Stimulated activated effector memory CD8-positive, alpha-beta T cell treated with anti-CD3 and anti-CD28 coated beads, Interleukin-12 subunit alpha, Interleukin-12 subunit beta, amount 100 ng/mL, for 72 hours (primary cell): ENCODE results near the gene MOV10L1.

Source experiments
- ATAC-seq: fragments of 150-1000 bp; cut with Tn5 transposase; 2 replicates; pipeline ENCODE4 v1.10.0; 2021
- DNase-seq, 2 donors: peaks; one replicate each; pipeline ENCODE4 v3.0.0; 2021 to 2022; ENCODE audit warnings: low spot score in 2 of 2
- H3K27ac Mint-ChIP-seq: one replicate; pipeline ENCODE4 v1.8.0; 2022; ENCODE audit warnings: mild to moderate bottlenecking, mixed read lengths
- H3K36me3 Mint-ChIP-seq: one replicate; pipeline ENCODE4 v1.8.0; 2022; ENCODE audit warnings: mild to moderate bottlenecking, mixed read lengths
- H3K4me1 Mint-ChIP-seq: one replicate; pipeline ENCODE4 v1.8.0; 2022; ENCODE audit warnings: mixed read lengths
- H3K4me3 Mint-ChIP-seq: one replicate; pipeline ENCODE4 v1.8.0; 2022; ENCODE audit warnings: mild to moderate bottlenecking, mixed read lengths
- H3K9me3 Mint-ChIP-seq: one replicate; pipeline ENCODE4 v1.8.0; 2022; ENCODE audit warnings: mixed read lengths

The MOV10L1 gene

DNA sequence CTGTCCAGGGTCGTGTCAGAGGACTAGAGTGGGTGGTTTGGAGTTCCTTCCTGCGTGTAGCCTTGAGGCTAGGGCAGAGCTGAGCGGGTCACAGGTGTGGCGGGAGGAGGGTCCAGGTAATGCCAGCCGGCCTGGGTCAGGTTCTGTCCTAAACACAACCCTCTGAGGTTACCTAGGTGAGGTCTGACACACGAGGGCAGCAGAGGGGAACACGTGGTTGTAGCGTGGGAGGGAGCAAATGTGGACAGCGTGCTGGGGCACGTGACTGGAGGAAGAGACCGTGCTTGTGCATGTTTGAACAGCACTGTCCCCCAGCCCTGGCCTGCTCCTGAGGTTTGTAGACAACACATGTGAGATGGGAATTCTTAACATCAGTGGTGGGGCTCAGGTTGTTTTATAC is 13.1 kb downstream of the MOV10L1 start:
- H3K9me3 Mint-ChIP-seq, result no peaks in the 10 kb centered on the region
- H3K27ac Mint-ChIP-seq, result no peak overlapping the region
- H3K4me1 Mint-ChIP-seq, result no peaks in the 10 kb centered on the region
- no peak overlapping the region for H3K4me3 Mint-ChIP-seq
- no peaks in the 10 kb centered on the region for H3K36me3 Mint-ChIP-seq
- no peak for ATAC-seq
- DNase-seq, result no peak

- Mint-ChIP-seq H3K9me3 (no peaks in the 10 kb centered on the region), H3K27ac (no peak overlapping the region), H3K4me3 (no peak overlapping the region), H3K36me3 (no peaks in the 10 kb centered on the region), H3K4me1 (no peaks in the 10 kb centered on the region)
- DNase-seq (no peak), ATAC-seq (no peak)
Measured at GRCh38 chr22:50104141-50104544, 14.3 kb downstream of the MOV10L1 start.

DNA sequence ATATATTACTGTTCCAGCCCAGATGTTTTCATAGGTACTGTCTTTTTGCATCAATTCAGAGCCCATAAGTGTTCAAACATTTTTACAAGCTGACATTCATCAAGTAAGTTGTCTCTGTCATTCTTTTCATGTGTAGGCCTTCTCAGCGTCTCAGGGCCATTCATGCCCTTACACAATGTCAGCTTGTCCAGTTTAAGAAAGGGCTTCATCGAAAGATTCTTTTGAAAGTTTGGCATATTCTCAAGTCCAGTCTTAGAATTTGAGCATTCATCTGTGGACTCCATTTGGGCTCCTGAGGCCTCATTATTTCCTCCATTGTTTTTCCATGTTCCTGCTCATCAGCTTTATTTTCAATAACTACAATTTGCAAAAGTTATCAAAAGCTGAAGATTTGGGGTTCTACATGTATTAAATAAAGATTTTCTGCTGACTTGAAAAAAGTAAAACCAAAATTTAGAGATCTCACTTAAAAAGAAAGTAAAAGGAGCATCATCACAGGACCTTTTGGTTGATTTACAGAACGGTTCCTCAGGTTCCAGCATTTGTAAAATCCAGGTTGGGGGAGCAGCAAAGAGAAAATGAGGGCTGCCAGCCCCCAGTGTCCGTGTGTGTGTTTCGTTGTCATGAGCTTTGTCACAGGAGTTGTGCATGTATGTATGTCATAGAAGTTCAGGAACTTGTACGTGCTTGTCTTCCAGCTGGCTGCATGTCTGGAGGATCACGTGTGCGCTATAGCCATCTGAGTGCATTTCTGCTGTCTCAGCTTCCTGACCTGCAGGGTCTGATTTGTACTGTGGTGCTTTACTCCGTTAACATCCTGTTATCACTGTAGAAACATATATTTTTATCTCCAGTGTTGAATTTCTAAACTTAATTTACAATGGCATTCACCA is 15.6 kb downstream of the MOV10L1 start:
- no peaks in the 10 kb centered on the region for H3K36me3 Mint-ChIP-seq
- no peak overlapping the region for H3K27ac Mint-ChIP-seq
- H3K9me3 Mint-ChIP-seq, result no peaks in the 10 kb centered on the region
- DNase-seq (no peak), ATAC-seq (peak; percentile 68)
- no peaks in the 10 kb centered on the region for H3K4me1 Mint-ChIP-seq
- H3K4me3 Mint-ChIP-seq, result peak overlapping the region; percentile 13

DNA sequence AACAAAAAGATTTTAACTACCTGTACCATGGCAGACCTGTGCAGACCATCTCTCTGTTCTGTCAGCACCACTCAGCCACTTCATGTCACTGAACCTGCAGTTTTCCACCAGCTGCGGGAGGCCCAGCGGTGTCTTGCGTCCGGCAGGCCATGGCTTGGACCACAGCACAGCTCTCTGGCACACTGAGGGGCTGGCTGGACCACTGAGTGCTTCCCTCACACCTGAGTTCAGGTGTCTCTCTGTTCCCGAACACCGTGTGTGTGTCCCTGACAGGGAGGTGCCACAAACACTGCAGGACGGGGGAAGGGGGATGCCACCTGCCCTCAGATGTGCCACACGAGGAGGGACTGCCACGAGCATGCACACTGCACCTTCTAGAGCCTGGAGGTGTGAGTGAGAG is 17.7 kb downstream of the MOV10L1 start:
- Mint-ChIP-seq H3K4me1 (peaks cover 2% of the 10 kb centered on the region), H3K36me3 (no peaks in the 10 kb centered on the region), H3K27ac (no peak overlapping the region), H3K4me3 (no peak overlapping the region), H3K9me3 (no peaks in the 10 kb centered on the region)
- DNase-seq, result no peak
- ATAC-seq, result no peak

GRCh38 chr22:50111056-50111455 is 21.2 kb downstream of the MOV10L1 start:
- no peak overlapping the region for H3K27ac Mint-ChIP-seq
- no peak overlapping the region for H3K4me3 Mint-ChIP-seq
- H3K36me3 Mint-ChIP-seq, result no peaks in the 10 kb centered on the region
- ATAC-seq, result no peak
- H3K9me3 Mint-ChIP-seq, result no peaks in the 10 kb centered on the region
- DNase-seq, result no peak
- peaks cover 5% of the 10 kb centered on the region for H3K4me1 Mint-ChIP-seq

- Mint-ChIP-seq H3K9me3 (no peaks in the 10 kb centered on the region), H3K27ac (peak overlapping the region; percentile 64), H3K36me3 (no peaks in the 10 kb centered on the region), H3K4me3 (peak overlapping the region; percentile 29), H3K4me1 (peaks cover 5% of the 10 kb centered on the region)
- peak; percentile 72 for ATAC-seq
- no peak for DNase-seq
Measured at GRCh38 chr22:50112151-50113118, 22.6 kb downstream of the MOV10L1 start.

- H3K4me3 Mint-ChIP-seq, result no peak overlapping the region
- H3K27ac Mint-ChIP-seq, result no peak overlapping the region
- no peaks in the 10 kb centered on the region for H3K36me3 Mint-ChIP-seq
- H3K4me1 Mint-ChIP-seq, result peaks cover 5% of the 10 kb centered on the region
- ATAC-seq (no peak), DNase-seq (no peak)
- no peaks in the 10 kb centered on the region for H3K9me3 Mint-ChIP-seq
Measured at GRCh38 chr22:50114221-50115021, 24.6 kb downstream of the MOV10L1 start.

DNA sequence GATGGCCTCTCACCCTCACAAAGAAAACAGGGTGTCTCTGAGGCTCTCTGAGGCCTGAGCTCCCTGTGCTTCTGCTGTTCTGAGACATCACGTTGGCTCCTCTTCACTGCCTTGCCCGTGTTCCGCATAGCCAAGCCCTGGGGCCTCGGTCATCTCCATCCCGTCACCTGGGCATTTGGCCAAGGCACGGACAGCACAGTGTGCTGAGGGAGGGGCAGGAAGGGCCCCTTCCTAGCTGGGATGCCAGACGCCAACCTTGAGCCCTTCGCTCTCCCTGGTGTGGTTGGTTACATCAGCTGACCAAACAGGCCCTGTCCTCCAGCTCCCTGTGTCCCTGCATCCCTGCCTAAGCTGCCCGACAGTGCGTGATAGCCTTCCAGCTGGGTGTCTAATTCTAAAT is 25.9 kb downstream of the MOV10L1 start:
- no peak for ATAC-seq
- Mint-ChIP-seq H3K27ac (no peak overlapping the region), H3K4me1 (peaks cover 5% of the 10 kb centered on the region), H3K9me3 (no peaks in the 10 kb centered on the region), H3K4me3 (no peak overlapping the region), H3K36me3 (no peaks in the 10 kb centered on the region)
- DNase-seq, result no peak

GRCh38 chr22:50117168-50117762 is 27.5 kb downstream of the MOV10L1 start:
- Mint-ChIP-seq H3K9me3 (no peaks in the 10 kb centered on the region), H3K27ac (no peak overlapping the region), H3K4me3 (no peak overlapping the region), H3K4me1 (peaks cover 5% of the 10 kb centered on the region), H3K36me3 (no peaks in the 10 kb centered on the region)
- no peak for DNase-seq
- no peak for ATAC-seq

- no peak for DNase-seq
- Mint-ChIP-seq H3K4me1 (no peaks in the 10 kb centered on the region), H3K4me3 (no peak overlapping the region), H3K27ac (no peak overlapping the region), H3K9me3 (no peaks in the 10 kb centered on the region), H3K36me3 (no peaks in the 10 kb centered on the region)
- ATAC-seq, result no peak
Measured at GRCh38 chr22:50118129-50118528, 28.3 kb downstream of the MOV10L1 start.

DNA sequence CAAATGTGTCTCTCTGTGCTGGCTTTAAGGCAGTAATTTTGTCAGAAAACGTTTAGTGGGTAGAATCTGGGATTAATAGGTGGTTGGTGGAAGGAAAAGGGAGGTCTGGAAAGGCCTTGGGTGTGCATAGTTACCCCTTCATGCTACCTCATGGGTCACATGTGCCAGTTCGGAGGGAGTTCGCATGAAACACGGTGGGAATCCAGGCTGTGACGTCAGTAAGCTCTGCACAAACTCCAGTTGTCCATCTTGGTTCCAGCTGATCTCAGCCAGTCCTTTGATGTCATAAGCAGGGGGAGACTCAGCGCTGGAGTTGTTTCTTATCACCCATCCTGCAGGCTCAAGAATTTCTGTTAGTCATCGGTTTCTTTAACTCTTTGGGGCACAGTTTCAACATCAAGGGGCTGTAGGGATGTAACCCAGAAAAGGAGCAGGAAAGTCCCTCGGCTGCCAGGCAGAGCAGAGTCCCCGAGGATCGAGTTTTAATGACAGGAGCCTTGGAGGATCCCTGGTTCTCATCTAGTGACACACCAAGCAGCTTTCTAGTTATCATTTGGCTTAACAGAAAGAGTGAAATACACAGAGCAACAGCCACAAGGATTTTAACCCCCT is 28.9 kb downstream of the MOV10L1 start:
- DNase-seq (no peak), ATAC-seq (no peak)
- H3K4me1 Mint-ChIP-seq, result no peaks in the 10 kb centered on the region
- H3K9me3 Mint-ChIP-seq, result no peaks in the 10 kb centered on the region
- no peak overlapping the region for H3K27ac Mint-ChIP-seq
- H3K4me3 Mint-ChIP-seq, result no peak overlapping the region
- no peaks in the 10 kb centered on the region for H3K36me3 Mint-ChIP-seq

- H3K4me1 Mint-ChIP-seq, result no peaks in the 10 kb centered on the region
- no peak overlapping the region for H3K4me3 Mint-ChIP-seq
- H3K9me3 Mint-ChIP-seq, result peaks cover 5% of the 10 kb centered on the region
- no peak overlapping the region for H3K27ac Mint-ChIP-seq
- DNase-seq (no peak), ATAC-seq (no peak)
- H3K36me3 Mint-ChIP-seq, result no peaks in the 10 kb centered on the region
Measured at GRCh38 chr22:50119169-50119767, 29.5 kb downstream of the MOV10L1 start.

GRCh38 chr22:50119768-50120251 is 30.0 kb downstream of the MOV10L1 start:
- Mint-ChIP-seq H3K4me3 (no peak overlapping the region), H3K9me3 (peaks cover 7% of the 10 kb centered on the region), H3K27ac (no peak overlapping the region), H3K36me3 (no peaks in the 10 kb centered on the region), H3K4me1 (no peaks in the 10 kb centered on the region)
- DNase-seq (no peak), ATAC-seq (no peak)

DNA sequence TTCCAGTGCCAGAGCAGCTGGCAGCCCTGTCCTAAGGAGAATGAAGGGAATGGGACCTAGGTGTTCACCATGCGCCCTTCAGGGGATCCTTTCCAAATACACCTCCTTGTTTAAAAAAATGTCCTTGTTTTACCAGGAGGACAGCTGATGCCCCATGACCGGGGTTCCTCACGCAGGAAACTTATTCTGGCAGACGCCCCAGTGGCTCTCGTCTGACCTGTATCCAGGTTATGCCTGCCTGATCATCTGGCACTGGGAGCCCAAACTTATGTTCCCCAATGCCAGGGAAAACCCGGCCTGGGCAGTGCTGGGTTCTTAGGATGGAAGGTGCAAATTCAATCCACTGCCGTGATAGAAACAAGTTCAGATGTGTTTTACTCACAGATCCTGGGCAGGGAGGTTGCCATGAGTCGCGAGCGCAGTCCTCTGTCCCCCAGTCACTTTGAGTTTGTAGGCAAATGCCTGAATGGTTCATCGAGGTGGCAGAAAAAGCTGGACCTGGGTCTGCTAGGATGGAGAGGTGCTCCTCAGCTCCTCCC is 31.5 kb downstream of the MOV10L1 start:
- no peak for ATAC-seq
- H3K9me3 Mint-ChIP-seq, result peaks cover 7% of the 10 kb centered on the region
- no peak overlapping the region for H3K27ac Mint-ChIP-seq
- no peaks in the 10 kb centered on the region for H3K4me1 Mint-ChIP-seq
- H3K36me3 Mint-ChIP-seq, result no peaks in the 10 kb centered on the region
- no peak overlapping the region for H3K4me3 Mint-ChIP-seq
- no peak for DNase-seq
